Nephron progenitor cell (in vitro differentiated cells): ENCODE results near the gene RBM38.
"Not testable (repeated sequence)": the region's sequence is repeated elsewhere in the genome, so short reads cannot be mapped to it uniquely, and the experiment has no call there.

Experiments
- DNase-seq: peaks from one replicate; pipeline ENCODE4 v3.0.0; 2021
- H3K27ac Mint-ChIP-seq: 2 replicates; pipeline ENCODE4 v1.8.0; 2021; ENCODE audit warnings: mild to moderate bottlenecking, moderate library complexity, mixed read lengths
- H3K27me3 Mint-ChIP-seq: 2 replicates; pipeline ENCODE4 v1.8.0; 2021; ENCODE audit warnings: mild to moderate bottlenecking, low read depth, mixed read lengths; ENCODE audit not compliant: poor library complexity
- H3K36me3 Mint-ChIP-seq: 2 replicates; pipeline ENCODE4 v1.8.0; 2021; ENCODE audit warnings: low read depth, mixed read lengths
- H3K4me1 Mint-ChIP-seq: 2 replicates; pipeline ENCODE4 v1.8.0; 2021; ENCODE audit warnings: mixed read lengths
- H3K4me3 Mint-ChIP-seq: 2 replicates; pipeline ENCODE4 v1.8.0; 2021; ENCODE audit warnings: mild to moderate bottlenecking, moderate library complexity, mixed read lengths
- H3K9me3 Mint-ChIP-seq: 2 replicates; pipeline ENCODE4 v1.8.0; 2021; ENCODE audit warnings: mild to moderate bottlenecking, moderate library complexity, mixed read lengths
- TF ChIP-seq, protein P1 (sequence below): fragments of 200-600 bp; sonication (generic); IDR thresholded peaks from 2 replicates; pipeline ENCODE4 v1.5.0; 2021; ENCODE audit warnings: antibody characterized with exemption

Gene RBM38

DNA sequence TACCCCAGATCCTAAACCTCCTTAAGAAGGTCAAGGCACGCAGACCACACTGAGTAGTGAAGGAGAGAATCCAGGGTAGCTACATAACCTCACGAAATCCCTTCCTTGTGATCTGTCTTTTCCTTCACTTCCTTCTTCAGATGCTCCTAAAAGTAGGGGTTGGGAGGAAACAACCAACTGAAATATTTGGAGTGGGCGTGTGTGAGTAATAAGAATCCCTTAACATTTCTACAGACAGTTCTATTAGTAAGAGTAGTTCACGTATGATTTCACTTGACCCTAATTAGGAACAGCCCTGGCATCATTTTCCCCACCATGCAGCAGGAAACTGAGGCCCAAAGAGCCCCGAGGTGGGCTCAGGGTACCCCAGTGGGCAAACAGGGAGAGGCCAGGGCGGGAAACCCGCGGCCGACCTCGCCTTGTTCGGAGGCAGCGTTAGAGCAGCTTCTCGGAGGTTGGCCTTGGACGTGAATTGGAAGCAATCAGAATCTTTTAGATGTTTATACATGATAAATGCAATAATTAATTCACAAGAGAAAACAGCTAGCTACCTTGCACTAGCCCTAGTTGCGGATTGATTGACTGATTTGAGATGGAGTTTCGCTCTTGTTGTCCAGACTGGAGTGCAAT, 41.0 kb upstream of the RBM38 start:
- Mint-ChIP-seq H3K36me3 (peaks cover 21% of the 10 kb centered on the region), H3K4me3 (peak overlapping the region; percentile 50), H3K9me3 (peaks cover 6% of the 10 kb centered on the region), H3K27me3 (peaks cover 4% of the 10 kb centered on the region), H3K4me1 (peaks cover 21% of the 10 kb centered on the region), H3K27ac (no peak overlapping the region)
- DNase-seq, result no peak
- TF ChIP-seq, protein P1, sequence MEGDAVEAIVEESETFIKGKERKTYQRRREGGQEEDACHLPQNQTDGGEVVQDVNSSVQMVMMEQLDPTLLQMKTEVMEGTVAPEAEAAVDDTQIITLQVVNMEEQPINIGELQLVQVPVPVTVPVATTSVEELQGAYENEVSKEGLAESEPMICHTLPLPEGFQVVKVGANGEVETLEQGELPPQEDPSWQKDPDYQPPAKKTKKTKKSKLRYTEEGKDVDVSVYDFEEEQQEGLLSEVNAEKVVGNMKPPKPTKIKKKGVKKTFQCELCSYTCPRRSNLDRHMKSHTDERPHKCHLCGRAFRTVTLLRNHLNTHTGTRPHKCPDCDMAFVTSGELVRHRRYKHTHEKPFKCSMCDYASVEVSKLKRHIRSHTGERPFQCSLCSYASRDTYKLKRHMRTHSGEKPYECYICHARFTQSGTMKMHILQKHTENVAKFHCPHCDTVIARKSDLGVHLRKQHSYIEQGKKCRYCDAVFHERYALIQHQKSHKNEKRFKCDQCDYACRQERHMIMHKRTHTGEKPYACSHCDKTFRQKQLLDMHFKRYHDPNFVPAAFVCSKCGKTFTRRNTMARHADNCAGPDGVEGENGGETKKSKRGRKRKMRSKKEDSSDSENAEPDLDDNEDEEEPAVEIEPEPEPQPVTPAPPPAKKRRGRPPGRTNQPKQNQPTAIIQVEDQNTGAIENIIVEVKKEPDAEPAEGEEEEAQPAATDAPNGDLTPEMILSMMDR, result no peak

DNA sequence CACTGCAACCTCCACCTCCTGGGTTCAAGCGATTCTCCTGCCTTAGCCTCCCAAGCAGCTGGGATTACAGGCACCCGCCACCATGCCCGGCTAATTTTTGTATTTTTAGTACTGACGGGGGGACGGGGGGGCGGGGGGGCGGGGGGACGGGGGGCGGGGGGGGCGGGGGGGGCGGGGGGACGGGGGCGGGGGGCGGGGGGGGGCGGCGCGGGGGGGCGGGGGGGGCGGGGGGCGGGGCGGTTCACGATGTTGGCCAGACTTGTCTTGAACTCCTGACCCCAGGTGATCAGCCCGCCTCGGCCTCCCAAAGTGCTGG, 40.5 kb upstream of the RBM38 start:
- not testable (repeated sequence) for DNase-seq
- peaks cover 21% of the 10 kb centered on the region for H3K4me1 Mint-ChIP-seq
- H3K36me3 Mint-ChIP-seq, result peaks cover 25% of the 10 kb centered on the region

DNA sequence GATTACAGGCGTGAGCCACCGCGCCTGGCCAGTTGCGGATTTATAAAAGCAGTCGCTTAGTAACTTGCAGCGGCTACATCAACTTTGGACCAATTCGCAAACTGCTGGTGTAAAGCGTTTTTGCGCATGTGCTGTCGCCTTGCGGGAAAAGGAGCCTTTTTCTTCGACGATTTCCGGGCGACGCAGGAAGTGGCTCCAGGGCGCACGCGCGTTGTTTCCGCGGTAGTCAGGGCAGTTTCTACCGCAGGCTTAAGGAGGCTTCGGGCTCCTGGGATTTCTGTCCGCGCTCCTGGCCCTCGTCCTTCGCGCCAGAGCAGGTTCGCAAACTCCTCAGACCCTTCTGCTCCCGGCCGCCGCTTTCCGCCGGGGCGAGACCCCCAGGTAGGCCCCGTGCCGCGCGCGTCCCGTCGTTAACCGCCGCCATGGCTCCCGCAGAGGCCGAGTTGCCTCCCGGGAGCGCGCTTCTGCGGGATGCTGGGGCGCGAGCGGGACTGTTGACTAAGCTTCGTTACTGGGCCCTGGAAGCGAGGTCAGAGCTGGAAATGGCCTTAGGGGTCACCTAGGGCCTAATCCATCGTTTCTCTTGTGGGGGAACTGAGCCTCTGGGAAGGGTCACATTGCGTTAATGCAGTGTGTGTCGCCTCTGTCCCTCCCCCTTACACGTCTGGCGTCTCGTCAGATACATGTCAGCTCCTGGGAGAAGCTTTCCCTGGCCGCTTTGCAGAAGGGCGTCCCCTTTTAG, 40.0 kb upstream of the RBM38 start, which contains the start of gene RAE1:
Gene RAE1 (plus strand): TSS at position 214 of the 742 bp plus-strand sequence. CDS start 2,784 bp downstream, outside the sequence.
- H3K27me3 Mint-ChIP-seq, result peaks cover 4% of the 10 kb centered on the region
- TF ChIP-seq, protein P1, result no peak
- H3K9me3 Mint-ChIP-seq, result peaks cover 6% of the 10 kb centered on the region
- H3K27ac Mint-ChIP-seq, result peak within 1 kb of the TSS; percentile 66
- peaks cover 30% of the 10 kb centered on the region for H3K36me3 Mint-ChIP-seq
- DNase-seq, result peak; percentile 93
- H3K4me3 Mint-ChIP-seq, result peak within 1 kb of the TSS; percentile 93
- H3K4me1 Mint-ChIP-seq, result peaks cover 21% of the 10 kb centered on the region

More for the DNA sequence above, 40.5 kb upstream of the RBM38 start:
- H3K27me3 Mint-ChIP-seq, H3K27ac Mint-ChIP-seq, H3K9me3 Mint-ChIP-seq: not testable (repeated sequence)
- peak overlapping the region; percentile 93 for H3K4me3 Mint-ChIP-seq

DNA sequence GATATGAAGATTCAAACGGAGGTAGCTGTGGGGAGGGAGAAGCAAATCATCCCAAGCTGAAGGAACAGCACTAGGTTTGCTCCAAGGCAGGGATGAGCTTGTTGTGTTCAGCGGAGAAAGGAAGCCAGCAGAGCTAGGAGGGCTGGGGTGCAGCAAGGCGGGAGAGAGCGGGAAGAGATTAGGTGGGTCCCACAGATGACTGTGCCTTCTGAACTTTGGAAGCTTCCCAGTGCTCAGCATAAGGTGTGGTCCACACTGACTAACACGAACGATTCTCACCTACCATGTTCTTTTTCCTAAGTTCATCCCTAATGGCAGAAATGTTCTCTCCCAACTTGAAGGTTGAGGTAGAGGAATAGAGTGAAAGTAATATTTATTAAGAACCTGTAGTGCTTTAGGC, 38.9 kb upstream of the RBM38 start:
- Mint-ChIP-seq H3K9me3 (peaks cover 6% of the 10 kb centered on the region), H3K4me3 (peak overlapping the region; percentile 93)

DNA sequence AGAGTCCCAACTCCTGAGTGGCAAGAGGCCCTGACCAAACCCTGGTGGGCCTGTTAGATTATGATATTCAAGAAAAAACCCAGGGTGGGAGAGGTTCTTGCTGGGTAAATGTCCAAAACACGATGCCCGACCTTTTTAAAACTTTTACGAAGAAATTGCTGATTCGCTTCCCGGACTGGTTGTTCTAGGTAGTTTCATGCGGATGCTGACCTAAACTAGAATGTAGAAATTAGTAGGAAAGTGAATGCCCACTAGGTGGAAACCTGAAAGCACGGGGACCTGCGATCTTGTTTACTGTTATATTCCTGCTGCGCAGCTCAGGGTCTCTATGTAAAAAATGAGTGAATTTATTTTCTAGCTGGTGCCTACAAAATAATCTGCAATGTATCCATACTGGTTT, 37.8 kb upstream of the RBM38 start:
- H3K27ac Mint-ChIP-seq, result no peak overlapping the region
- TF ChIP-seq, protein P1, result no peak
- H3K36me3 Mint-ChIP-seq, result peaks cover 35% of the 10 kb centered on the region
- H3K4me3 Mint-ChIP-seq, result peak overlapping the region; percentile 62
- H3K27me3 Mint-ChIP-seq, result peaks cover 4% of the 10 kb centered on the region
- DNase-seq, result no peak
- peaks cover 6% of the 10 kb centered on the region for H3K9me3 Mint-ChIP-seq
- H3K4me1 Mint-ChIP-seq, result peaks cover 21% of the 10 kb centered on the region

More for the DNA sequence above, 38.9 kb upstream of the RBM38 start:
- TF ChIP-seq, protein P1, result no peak
- peaks cover 4% of the 10 kb centered on the region for H3K27me3 Mint-ChIP-seq
- peaks cover 21% of the 10 kb centered on the region for H3K4me1 Mint-ChIP-seq
- DNase-seq, result no peak
- H3K36me3 Mint-ChIP-seq, result peaks cover 35% of the 10 kb centered on the region
- no peak overlapping the region for H3K27ac Mint-ChIP-seq

DNA sequence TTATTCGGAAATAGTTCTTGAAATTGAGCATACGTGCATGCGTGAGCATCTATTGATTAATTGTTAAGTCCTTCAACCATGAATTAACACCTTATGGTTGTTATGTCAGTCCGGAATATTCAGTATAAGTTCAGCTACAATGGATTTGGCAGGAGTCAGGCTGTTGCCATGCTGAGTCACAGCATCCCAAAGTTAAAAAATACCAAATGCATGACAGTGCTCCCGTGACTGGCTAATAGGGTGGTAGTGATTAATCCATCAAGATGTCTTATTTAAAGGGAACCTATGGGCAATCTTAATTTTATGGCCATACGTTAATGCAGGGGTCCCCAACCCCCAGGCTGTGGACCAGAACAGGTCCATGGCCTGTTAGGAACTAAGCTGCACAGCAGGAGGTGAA, 29.7 kb upstream of the RBM38 start:
- Mint-ChIP-seq H3K4me3 (no peak overlapping the region), H3K9me3 (no peaks in the 10 kb centered on the region)

More for the DNA sequence above, 29.7 kb upstream of the RBM38 start:
- Mint-ChIP-seq H3K27ac (no peak overlapping the region), H3K27me3 (no peaks in the 10 kb centered on the region), H3K36me3 (peaks cover 28% of the 10 kb centered on the region), H3K4me1 (no peaks in the 10 kb centered on the region)
- no peak for DNase-seq
- TF ChIP-seq, protein P1, result no peak
